Measurements from ENCODE around the gene EVA1A. TPM values are rescaled to one million over a fixed set of nuclear protein-coding genes. Genes with fewer than 3 reads are reported as not detected.

Gene EVA1A
- total RNA-seq, 3 donors from 2014 or later (not counting 1 experiment from before 2014, with no cell fraction given) = not detected

DNA sequence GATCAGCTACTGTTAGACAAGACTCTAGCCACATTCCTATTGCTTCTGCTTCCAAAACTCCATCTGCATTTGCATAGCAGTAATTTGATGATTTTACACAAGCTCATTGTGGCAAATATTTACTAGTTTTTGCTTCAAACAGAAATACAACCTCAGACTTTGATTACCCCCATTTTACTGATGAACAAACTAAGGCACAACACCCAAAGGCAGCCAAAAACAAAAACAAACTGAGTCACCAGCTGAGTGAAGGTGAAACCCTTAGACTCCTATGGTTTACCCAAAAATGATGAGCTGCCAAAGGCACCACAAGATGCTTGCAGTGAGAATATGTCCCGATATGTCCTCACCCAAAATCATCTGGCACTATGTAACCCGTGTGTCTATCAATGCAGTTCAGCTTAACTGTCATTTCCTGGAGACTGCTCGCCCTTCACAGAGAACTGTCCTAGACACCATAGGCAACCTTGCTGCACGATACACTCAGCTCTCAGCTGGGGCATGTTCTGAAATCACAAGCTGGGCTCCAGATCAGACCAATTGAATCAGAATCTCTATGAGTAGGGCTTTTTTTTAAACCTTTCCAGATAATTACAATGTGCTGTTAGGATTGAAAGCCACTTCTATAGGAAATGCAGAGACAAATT lies 4.1 kb upstream of the EVA1A start:
- Histone ChIP-seq H3K36me3 (ENCODE audit: control insufficient read depth, insufficient read depth, low read length) (no peaks in the 10 kb centered on the region), H3K4me1 (ENCODE audit: control insufficient read depth, insufficient read depth, low read length) (peaks cover 21% of the 10 kb centered on the region), H3K4me3 (ENCODE audit: low read length) (no peak overlapping the region), H3K9me3 (ENCODE audit: control insufficient read depth, insufficient read depth, low read length) (no peaks in the 10 kb centered on the region), H3K27me3 (ENCODE audit: control insufficient read depth, insufficient read depth, low read length) (peaks cover 20% of the 10 kb centered on the region), H3K27ac (ENCODE audit: low read length) (no peak overlapping the region)
- 63% methylated on average over 4 of the region's 4 CpGs for WGBS (ENCODE audit: insufficient coverage)
- ATAC-seq (no peak), DNase-seq (no peak)
- Mint-ChIP-seq H3K27ac (no peak overlapping the region), H3K4me1 (peaks cover 4 to 11% of the 10 kb centered on the region in 2 donors), H3K36me3 (no peaks in the 10 kb centered on the region), H3K4me3 (no peak overlapping the region), H3K9me3 (peaks cover 2 to 4% of the 10 kb centered on the region in 2 donors), H3K27me3 (ENCODE audit: low read depth in 2 of 2) (peaks cover 25 to 41% of the 10 kb centered on the region in 2 donors)
- no peak for TF ChIP-seq CTCF (IDR thresholded peaks at IDR 0.05)
- intact Hi-C loops (cut with micrococcal nuclease) = no loop called here

DNA sequence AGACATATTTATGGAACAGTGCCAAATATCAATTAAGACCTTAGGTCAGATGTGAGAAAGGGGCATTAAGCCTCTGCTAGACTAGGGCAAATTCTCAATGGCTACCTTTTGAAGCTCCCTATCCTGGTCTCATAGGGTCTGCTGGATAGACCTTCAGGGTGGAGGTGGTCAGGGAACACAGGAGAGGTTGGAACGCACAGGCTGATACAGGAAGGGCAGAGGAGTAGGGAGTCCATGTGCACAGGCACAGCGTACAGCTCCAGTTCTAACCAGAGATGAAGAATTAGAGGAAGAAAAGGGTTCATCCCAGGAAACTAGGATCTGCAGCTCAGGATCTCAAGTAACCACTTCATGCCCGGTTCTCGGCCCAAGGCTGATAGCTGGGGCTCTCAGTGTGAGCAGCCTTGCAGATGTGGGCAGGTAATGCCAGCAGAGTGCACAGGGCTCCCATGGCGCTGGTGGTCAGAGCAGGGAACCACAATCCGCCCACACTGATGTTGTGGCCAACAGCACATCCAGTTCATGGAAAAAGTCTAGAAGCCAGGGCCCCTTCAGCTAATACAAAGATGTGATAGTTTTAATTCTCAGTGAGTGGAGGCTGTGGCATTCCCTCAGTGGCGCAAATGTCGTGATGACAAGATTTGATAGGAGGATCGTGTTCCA lies 3.4 kb upstream of the EVA1A start:
- no peaks in the 10 kb centered on the region for H3K36me3 Mint-ChIP-seq
- WGBS (ENCODE audit: insufficient coverage) = 60% methylated on average over 9 of the region's 9 CpGs
- Histone ChIP-seq H3K36me3 (ENCODE audit: control insufficient read depth, insufficient read depth, low read length) (no peaks in the 10 kb centered on the region), H3K27me3 (ENCODE audit: control insufficient read depth, insufficient read depth, low read length) (peaks cover 22% of the 10 kb centered on the region), H3K9me3 (ENCODE audit: control insufficient read depth, insufficient read depth, low read length) (no peaks in the 10 kb centered on the region), H3K4me1 (ENCODE audit: control insufficient read depth, insufficient read depth, low read length) (peaks cover 22% of the 10 kb centered on the region), H3K4me3 (ENCODE audit: low read length) (no peak overlapping the region), H3K27ac (ENCODE audit: low read length) (no peak overlapping the region)
- ATAC-seq = no peak
- DNase-seq = no peak
- no peak for TF ChIP-seq CTCF (IDR thresholded peaks at IDR 0.05)
- H3K4me3 Mint-ChIP-seq = no peak overlapping the region
- intact Hi-C loops (cut with micrococcal nuclease) = no loop called here
- no peaks in the 10 kb centered on the region for H3K9me3 Mint-ChIP-seq
- no peak overlapping the region for H3K27ac Mint-ChIP-seq
- peaks cover 23 to 44% of the 10 kb centered on the region in 2 donors for H3K27me3 Mint-ChIP-seq (ENCODE audit: low read depth in 2 of 2)
- peaks cover 4 to 11% of the 10 kb centered on the region in 2 donors for H3K4me1 Mint-ChIP-seq

DNA sequence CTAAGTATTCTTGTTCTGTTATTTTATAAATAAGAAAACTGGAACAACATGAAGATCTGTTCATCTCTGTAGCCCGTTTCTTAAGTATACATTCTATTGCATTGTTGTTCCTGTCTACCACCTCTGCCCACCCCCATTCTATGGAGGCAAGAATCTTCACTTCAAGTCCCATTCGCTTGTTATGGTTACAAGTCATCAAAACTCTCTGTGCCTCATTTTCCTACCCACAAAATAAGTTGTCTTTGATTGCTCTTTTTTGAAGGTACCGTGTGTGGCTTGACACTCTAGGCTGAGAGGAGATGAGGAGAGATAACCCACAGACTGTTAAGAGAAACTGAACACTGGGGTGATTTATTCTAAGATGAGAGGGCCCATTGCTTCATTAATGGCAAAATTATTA lies 2.9 kb upstream of the EVA1A start:
- 22% methylated on average over 3 of the region's 3 CpGs for WGBS (ENCODE audit: insufficient coverage)
- TF ChIP-seq CTCF (IDR thresholded peaks at IDR 0.05) = no peak
- Histone ChIP-seq H3K27ac (ENCODE audit: low read length) (no peak overlapping the region), H3K27me3 (ENCODE audit: control insufficient read depth, insufficient read depth, low read length) (peaks cover 26% of the 10 kb centered on the region), H3K4me3 (ENCODE audit: low read length) (no peak overlapping the region), H3K9me3 (ENCODE audit: control insufficient read depth, insufficient read depth, low read length) (no peaks in the 10 kb centered on the region), H3K4me1 (ENCODE audit: control insufficient read depth, insufficient read depth, low read length) (peaks cover 22% of the 10 kb centered on the region), H3K36me3 (ENCODE audit: control insufficient read depth, insufficient read depth, low read length) (no peaks in the 10 kb centered on the region)
- ATAC-seq (no peak), DNase-seq (peak in 1 of 2 donors; percentile 15)
- no peak overlapping the region for H3K4me3 Mint-ChIP-seq
- peaks cover 4 to 11% of the 10 kb centered on the region in 2 donors for H3K4me1 Mint-ChIP-seq
- no peaks in the 10 kb centered on the region for H3K36me3 Mint-ChIP-seq
- intact Hi-C loops (cut with micrococcal nuclease) = no loop called here
- peaks cover 23 to 46% of the 10 kb centered on the region in 2 donors for H3K27me3 Mint-ChIP-seq (ENCODE audit: low read depth in 2 of 2)
- H3K9me3 Mint-ChIP-seq = no peaks in the 10 kb centered on the region
- H3K27ac Mint-ChIP-seq = no peak overlapping the region
